CD1c-positive myeloid dendritic cell (primary cell): ENCODE measurements around the gene PIAS1.
"Not testable (repeated sequence)": the region's sequence is repeated elsewhere in the genome, so short reads cannot be mapped to it uniquely, and the experiment has no call there.

Experiments
- DNase-seq: peaks from one replicate; pipeline ENCODE4 v3.0.0-alpha.2; 2016; ENCODE audit errors: extremely low spot score

The PIAS1 gene

GRCh38 chr15:68034719-68035293 is 19.3 kb upstream of the PIAS1 start:
- DNase-seq, result no peak

- DNase-seq, result no peak
Observed at GRCh38 chr15:68038246-68038645, 15.9 kb upstream of the PIAS1 start.

DNA sequence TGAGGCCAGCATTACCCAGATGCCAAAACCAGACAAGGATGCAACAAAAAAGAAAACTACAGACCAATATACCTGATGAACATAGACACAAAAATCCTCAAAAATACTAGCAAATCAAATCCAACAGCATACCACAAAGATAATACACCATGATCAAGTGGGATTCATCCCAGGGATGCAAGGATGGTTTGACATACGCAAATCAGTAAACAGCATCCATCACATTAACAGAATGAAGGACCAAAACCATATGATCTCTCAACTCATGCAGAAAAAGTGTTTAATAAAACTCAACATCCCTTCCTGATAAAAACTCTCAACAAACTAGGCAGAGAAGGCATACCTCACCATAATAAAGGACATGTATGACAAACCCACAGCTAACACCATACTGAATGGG is 14.0 kb upstream of the PIAS1 start:
- DNase-seq, result no peak

DNA sequence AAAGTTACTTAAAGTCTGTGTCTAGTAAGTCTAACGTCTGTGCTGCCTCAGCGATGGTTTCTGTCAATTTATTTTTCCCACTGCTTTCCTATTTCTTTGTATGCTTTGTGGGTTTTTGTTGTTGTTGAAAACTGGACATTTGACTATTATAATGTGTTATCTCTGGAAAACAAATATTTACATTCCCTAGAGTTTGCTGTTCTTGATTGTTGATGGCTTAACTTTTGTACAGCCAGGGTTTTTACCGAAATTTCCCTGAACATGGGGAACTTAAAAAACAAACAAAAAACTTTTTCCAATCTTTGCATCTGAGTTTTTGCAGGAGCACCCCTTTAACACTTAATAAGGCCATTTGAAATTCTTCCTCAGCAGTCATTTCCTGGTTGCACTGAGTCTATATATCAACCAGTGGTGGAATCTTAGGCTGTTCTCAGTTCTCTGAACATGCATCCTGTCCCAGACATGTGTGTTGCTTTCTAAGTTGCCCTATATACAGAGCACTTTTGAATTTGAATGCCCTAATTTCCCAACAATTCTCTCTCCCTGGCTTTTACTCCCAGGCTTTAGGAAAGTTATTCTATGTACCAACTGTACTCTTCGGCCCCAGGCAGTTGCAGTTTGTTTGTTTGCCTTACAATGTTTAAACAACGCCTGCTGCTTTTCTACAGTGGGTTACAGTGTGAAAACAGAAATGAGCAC is 11.8 kb upstream of the PIAS1 start:
- no peak for DNase-seq

- DNase-seq, result no peak
Observed at GRCh38 chr15:68042855-68043222, 11.3 kb upstream of the PIAS1 start.

DNA sequence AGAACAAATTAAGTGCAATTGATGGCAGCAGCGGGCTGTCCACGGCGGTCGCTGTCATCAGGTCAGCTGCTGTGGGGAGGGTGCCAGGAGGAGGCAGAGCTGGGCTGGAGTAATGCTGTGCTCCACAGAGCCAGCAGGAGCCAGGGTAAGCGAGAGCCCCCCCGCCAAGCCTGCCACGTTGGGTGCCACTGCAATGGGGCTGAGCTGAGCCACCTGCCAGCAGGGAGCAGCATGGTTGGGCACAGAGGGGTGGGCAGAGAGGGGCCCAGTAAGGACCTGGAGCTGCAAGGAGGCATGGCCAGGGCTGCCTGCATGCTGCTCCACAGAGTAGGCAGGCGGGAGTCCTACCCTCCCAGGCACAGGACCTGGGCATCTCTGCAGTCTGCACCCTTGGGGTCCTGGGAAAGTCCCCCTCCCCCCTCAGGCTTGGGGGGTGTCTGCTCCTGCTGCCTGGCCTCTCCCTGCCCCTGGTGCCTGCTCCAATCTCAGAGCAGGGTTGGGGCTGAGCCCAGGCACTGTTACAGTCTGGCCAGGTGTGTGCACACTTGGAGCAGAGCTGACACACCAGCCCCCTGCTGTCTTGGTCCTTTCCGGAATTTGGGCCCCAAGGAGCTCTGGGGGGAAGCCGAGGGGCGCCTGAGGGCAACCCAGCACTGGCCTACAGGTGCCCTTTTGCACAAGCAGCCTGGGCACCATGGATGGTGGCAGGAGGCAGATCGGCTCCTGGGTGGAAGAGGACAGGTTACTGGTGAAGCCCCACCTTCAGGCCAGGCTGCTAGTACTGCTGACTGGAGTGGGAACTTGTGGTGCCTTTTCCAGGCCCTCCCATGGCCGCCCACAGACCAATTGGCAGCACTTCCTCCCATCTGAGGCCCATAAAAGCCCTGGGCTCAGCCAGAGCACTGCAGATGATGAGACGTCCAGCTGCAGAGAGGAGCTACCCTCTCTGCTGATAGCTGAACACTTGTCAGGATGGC is 8.5 kb upstream of the PIAS1 start:
- DNase-seq, result no peak

DNA sequence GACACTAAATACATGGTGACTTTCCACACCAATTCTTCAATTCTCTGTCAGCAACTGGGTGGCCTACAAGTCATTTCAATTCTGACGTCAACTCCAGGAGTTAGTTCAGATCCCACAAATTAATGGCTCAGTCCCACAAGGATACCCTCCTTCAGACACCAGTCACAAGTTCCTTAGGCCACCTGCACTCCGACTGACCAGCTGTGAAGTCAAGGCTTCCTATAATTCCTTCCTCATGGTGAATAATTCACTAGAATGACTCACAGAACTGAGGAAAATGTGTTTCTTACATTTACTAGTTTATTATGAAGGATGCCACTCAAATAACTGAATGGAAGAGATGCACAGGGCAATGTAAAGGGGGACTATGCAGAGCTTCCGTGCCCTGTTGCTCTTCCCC is 6.3 kb upstream of the PIAS1 start:
- DNase-seq, result no peak

DNA sequence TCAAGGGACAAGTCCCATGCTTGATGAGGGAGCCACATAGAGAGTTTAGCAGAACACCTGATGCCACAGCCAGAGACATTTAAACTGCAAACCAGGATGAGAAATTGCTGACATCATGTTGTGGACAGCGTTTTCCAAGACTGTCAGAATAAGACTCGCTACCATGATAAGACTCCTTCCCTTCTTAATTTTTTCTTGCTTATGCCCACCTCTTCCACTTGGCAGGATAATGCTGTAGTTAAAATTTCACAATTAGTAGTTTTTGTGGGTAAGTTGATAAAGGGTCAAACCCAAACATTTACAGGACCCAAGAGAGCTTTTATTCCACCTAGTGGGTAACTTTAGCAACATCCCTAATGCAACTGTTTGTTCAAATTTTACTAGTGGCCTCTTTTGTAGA is 3.0 kb upstream of the PIAS1 start:
- DNase-seq, result no peak

- no peak for DNase-seq
Observed at GRCh38 chr15:68051907-68052306, 2.2 kb upstream of the PIAS1 start.

DNA sequence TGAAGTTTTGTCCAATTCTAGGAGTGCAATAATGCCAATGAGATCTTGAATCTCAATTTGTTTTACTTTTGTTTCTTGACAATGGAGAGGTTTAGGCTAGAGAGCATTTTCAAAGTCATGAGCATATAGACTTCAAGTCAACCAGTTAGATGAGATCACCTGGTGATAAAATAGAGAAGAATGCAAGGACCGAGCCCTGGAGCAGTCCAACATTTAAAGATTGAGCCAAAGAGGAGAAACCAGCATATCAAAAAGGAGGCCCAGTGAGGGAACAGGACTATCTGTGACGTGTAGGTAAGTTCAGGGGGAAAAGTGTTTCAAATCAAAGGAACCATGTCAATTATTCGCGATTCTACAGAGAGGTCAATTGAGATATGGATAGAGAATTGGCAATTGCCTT is 1.7 kb upstream of the PIAS1 start:
- DNase-seq, result no peak

- DNase-seq, result no peak
Observed at GRCh38 chr15:68053001-68053400, 1.1 kb upstream of the PIAS1 start.

GRCh38 chr15:68054628-68055223 is 611 bp downstream of the PIAS1 start:
- peak; percentile 83 for DNase-seq

- DNase-seq, result peak; percentile 58
Observed at GRCh38 chr15:68055224-68055705, 1.1 kb downstream of the PIAS1 start.

- no peak for DNase-seq
Observed at GRCh38 chr15:68056097-68056865, 2.2 kb downstream of the PIAS1 start.

DNA sequence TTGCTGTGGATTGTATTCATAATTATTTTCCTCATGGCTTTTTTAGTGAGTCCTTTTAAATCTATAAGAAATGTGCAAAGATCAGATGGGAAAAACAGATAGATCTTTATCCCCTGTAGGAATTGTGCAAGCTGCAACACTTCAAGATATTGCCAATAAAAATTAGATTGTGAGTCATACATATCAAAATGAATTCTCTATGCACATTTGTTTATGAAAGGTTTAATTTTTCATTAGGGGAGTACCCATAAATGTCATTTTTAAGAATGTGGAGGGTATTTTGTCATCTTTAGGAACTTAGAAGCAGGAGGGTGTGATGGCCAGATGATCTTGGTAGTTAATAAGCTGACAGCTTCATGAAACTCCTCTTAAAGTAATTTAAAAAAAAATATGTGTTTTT is 2.9 kb downstream of the PIAS1 start:
- DNase-seq, result no peak

- no peak for DNase-seq
Observed at GRCh38 chr15:68057758-68058157, 3.6 kb downstream of the PIAS1 start.

- DNase-seq, result not testable (repeated sequence)
Observed at GRCh38 chr15:68058970-68059369, 4.9 kb downstream of the PIAS1 start.

DNA sequence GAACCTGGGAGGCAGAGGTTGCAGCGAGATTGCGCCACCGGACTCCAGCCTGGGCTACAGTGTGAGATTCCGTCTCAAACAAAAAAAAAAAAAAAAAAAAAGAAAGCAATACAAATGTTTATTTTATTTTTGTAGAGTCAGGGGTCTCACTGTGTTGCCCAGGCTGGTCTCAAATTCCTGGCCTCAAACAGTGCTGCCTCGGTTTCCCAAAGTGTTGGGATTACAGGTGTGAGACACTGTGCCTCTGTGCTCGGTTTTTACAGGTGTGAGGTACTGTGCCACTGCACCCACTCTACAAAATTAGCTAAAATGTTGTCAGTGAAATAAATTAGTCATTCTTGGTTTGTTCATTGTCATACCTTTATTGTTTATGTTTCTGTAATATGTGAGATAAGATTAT is 5.5 kb downstream of the PIAS1 start:
- DNase-seq, result no peak

DNA sequence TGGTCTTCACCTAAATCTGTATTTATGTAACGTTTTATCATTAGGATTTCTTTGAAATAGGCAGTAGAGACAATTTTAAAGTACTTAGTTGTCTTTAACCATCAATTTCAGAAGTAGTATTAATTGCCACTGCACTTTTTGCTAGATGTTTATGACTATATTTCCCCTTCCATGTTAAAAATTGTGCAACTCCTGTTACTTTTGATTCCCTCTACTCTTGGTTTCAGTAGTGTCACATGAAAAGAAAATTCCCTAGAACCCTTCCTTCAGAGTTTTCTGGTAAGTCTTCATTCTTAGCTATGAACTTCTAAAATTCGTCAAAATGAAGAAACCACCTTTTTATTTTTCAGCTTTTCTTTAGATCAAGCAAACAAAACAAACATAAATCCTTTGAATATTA is 7.1 kb downstream of the PIAS1 start:
- peak; percentile 50 for DNase-seq

GRCh38 chr15:68061602-68062001 is 7.5 kb downstream of the PIAS1 start:
- DNase-seq, result no peak

DNA sequence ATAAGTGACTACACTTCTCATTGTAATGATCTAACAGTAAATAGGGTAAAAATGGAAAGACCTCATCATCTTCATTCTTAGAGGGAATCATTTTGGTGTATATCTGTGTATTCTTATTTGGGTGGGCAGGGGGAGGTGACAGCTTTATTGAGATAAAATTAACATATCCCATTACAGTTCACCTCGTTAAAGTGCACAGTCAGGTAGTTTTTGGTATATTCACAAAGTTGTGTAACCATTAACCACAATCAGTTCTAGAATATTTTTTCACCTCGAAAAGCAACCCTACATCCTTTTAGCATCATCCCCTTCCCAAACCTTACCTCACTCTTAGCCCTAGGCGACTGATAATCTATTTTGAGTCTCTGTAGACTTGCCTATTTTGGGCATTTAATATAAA is 8.1 kb downstream of the PIAS1 start:
- DNase-seq, result no peak
